ENCODE results near the gene NLRP10. TPM values are rescaled to one million over a fixed set of nuclear protein-coding genes. Genes with fewer than 3 reads are reported as not detected.
A peak's percentile ranks its signal among the peaks of the same experiment; 100 is the strongest.

The NLRP10 gene
- total and polyA plus RNA-seq, 2 of the 13 experiments (the other 11 are each of a cell fraction or from before 2014, with no cell fraction given): not detected

DNA sequence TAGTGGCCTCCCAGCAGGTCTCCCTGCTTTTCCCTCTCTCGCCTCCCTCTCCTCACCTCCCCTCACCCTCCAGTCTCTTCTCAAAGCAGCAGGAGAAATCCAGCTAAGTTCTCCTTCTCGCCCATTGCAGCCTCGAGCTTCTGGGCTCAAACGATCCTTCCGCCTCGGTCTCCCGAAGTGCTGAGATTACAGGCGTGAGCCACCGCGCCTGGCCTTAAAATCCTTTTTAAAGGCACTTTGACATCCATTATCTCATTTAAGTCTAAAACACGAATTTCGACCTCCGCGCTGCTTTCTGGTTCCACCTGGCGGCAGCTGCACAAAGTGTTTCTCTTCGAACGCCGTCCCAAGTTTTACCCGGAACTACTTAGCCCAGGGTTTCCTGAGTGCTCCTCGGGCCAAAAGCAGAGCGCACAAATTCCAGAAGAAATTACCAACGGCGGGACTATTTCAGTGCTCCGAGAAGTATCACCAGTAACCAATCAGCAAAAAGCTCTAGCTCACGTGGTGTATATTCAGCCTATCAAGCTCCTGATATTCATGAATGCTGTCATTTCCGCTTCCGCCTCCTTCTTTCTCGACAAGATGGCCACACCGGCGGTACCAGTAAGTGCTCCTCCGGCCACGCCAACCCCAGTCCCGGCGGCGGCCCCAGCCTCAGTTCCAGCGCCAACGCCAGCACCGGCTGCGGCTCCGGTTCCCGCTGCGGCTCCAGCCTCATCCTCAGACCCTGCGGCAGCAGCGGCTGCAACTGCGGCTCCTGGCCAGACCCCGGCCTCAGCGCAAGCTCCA, 21.7 kb upstream of the NLRP10 start, which contains the start of gene EIF3F (continued):
- no peak for TF ChIP-seq RCOR2 (CRISPR knock-in tag; IDR thresholded peaks at IDR 0.05)
- TF ChIP-seq, protein P1, sequence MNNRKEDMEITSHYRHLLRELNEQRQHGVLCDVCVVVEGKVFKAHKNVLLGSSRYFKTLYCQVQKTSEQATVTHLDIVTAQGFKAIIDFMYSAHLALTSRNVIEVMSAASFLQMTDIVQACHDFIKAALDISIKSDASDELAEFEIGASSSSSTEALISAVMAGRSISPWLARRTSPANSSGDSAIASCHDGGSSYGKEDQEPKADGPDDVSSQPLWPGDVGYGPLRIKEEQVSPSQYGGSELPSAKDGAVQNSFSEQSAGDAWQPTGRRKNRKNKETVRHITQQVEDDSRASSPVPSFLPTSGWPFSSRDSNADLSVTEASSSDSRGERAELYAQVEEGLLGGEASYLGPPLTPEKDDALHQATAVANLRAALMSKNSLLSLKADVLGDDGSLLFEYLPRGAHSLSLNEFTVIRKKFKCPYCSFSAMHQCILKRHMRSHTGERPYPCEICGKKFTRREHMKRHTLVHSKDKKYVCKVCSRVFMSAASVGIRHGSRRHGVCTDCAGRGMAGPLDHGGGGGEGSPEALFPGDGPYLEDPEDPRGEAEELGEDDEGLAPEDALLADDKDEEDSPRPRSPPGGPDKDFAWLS (CRISPR knock-in tag; IDR thresholded peaks at IDR 0.05; ENCODE audit: borderline replicate concordance): no peak
- no peak; the same call in 1 of the 2 replicates for TF ChIP-seq MEF2D (CRISPR knock-in tag; IDR thresholded peaks at IDR 0.05)
- peak; percentile 88; the same call in 1 of the 2 replicates for TF ChIP-seq SALL2 (CRISPR knock-in tag; IDR thresholded peaks at IDR 0.05)
- TF ChIP-seq, protein P2, sequence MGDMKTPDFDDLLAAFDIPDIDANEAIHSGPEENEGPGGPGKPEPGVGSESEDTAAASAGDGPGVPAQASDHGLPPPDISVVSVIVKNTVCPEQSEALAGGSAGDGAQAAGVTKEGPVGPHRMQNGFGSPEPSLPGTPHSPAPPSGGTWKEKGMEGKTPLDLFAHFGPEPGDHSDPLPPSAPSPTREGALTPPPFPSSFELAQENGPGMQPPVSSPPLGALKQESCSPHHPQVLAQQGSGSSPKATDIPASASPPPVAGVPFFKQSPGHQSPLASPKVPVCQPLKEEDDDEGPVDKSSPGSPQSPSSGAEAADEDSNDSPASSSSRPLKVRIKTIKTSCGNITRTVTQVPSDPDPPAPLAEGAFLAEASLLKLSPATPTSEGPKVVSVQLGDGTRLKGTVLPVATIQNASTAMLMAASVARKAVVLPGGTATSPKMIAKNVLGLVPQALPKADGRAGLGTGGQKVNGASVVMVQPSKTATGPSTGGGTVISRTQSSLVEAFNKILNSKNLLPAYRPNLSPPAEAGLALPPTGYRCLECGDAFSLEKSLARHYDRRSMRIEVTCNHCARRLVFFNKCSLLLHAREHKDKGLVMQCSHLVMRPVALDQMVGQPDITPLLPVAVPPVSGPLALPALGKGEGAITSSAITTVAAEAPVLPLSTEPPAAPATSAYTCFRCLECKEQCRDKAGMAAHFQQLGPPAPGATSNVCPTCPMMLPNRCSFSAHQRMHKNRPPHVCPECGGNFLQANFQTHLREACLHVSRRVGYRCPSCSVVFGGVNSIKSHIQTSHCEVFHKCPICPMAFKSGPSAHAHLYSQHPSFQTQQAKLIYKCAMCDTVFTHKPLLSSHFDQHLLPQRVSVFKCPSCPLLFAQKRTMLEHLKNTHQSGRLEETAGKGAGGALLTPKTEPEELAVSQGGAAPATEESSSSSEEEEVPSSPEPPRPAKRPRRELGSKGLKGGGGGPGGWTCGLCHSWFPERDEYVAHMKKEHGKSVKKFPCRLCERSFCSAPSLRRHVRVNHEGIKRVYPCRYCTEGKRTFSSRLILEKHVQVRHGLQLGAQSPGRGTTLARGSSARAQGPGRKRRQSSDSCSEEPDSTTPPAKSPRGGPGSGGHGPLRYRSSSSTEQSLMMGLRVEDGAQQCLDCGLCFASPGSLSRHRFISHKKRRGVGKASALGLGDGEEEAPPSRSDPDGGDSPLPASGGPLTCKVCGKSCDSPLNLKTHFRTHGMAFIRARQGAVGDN (CRISPR knock-in tag; IDR thresholded peaks at IDR 0.05): peak; percentile 60
- TF ChIP-seq ZNF839 (CRISPR knock-in tag; IDR thresholded peaks at IDR 0.05; ENCODE audit: borderline replicate concordance): no peak
- TF ChIP-seq ZNF30 (CRISPR knock-in tag; IDR thresholded peaks at IDR 0.05): no peak
- TF ChIP-seq KMT2A (CRISPR knock-in tag; IDR thresholded peaks at IDR 0.05): peak; percentile 81; the same call in 1 of the 2 replicates
- TF ChIP-seq, protein P3, sequence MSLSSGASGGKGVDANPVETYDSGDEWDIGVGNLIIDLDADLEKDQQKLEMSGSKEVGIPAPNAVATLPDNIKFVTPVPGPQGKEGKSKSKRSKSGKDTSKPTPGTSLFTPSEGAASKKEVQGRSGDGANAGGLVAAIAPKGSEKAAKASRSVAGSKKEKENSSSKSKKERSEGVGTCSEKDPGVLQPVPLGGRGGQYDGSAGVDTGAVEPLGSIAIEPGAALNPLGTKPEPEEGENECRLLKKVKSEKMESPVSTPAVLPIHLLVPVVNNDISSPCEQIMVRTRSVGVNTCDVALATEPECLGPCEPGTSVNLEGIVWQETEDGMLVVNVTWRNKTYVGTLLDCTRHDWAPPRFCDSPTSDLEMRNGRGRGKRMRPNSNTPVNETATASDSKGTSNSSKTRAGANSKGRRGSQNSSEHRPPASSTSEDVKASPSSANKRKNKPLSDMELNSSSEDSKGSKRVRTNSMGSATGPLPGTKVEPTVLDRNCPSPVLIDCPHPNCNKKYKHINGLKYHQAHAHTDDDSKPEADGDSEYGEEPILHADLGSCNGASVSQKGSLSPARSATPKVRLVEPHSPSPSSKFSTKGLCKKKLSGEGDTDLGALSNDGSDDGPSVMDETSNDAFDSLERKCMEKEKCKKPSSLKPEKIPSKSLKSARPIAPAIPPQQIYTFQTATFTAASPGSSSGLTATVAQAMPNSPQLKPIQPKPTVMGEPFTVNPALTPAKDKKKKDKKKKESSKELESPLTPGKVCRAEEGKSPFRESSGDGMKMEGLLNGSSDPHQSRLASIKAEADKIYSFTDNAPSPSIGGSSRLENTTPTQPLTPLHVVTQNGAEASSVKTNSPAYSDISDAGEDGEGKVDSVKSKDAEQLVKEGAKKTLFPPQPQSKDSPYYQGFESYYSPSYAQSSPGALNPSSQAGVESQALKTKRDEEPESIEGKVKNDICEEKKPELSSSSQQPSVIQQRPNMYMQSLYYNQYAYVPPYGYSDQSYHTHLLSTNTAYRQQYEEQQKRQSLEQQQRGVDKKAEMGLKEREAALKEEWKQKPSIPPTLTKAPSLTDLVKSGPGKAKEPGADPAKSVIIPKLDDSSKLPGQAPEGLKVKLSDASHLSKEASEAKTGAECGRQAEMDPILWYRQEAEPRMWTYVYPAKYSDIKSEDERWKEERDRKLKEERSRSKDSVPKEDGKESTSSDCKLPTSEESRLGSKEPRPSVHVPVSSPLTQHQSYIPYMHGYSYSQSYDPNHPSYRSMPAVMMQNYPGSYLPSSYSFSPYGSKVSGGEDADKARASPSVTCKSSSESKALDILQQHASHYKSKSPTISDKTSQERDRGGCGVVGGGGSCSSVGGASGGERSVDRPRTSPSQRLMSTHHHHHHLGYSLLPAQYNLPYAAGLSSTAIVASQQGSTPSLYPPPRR (CRISPR knock-in tag; IDR thresholded peaks at IDR 0.05; ENCODE audit: borderline replicate concordance): no peak
- TF ChIP-seq TAF15 (IDR thresholded peaks at IDR 0.05; ENCODE audit: low read depth, low read length, poor library complexity, severe bottlenecking): no peak
- TF ChIP-seq RORA (CRISPR knock-in tag; IDR thresholded peaks at IDR 0.05): no peak
- TF ChIP-seq, protein P4, sequence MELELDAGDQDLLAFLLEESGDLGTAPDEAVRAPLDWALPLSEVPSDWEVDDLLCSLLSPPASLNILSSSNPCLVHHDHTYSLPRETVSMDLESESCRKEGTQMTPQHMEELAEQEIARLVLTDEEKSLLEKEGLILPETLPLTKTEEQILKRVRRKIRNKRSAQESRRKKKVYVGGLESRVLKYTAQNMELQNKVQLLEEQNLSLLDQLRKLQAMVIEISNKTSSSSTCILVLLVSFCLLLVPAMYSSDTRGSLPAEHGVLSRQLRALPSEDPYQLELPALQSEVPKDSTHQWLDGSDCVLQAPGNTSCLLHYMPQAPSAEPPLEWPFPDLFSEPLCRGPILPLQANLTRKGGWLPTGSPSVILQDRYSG (CRISPR knock-in tag; IDR thresholded peaks at IDR 0.05): no peak
- TF ChIP-seq DPF2 (CRISPR knock-in tag; IDR thresholded peaks at IDR 0.05; ENCODE audit: borderline replicate concordance, low read depth): no peak
- no peak for TF ChIP-seq HNRNPH1 (optimal IDR thresholded peaks at IDR 0.05; ENCODE audit: low read depth, low read length)
- TF ChIP-seq GATAD1 (CRISPR knock-in tag; IDR thresholded peaks at IDR 0.05): peak; percentile 99
- no peak for TF ChIP-seq SYNCRIP (IDR thresholded peaks at IDR 0.05; ENCODE audit: insufficient read depth, low read depth, low read length)
- peak; percentile 52; the same call in 1 of the 2 replicates for TF ChIP-seq ZSCAN9 (CRISPR knock-in tag; IDR thresholded peaks at IDR 0.05; ENCODE audit: borderline replicate concordance)
